ENCODE data around the gene DNAJB14.
"Not testable (repeated sequence)": the region's sequence is repeated elsewhere in the genome, so short reads cannot be mapped to it uniquely, and the experiment has no call there.

DNAJB14 gene

DNA sequence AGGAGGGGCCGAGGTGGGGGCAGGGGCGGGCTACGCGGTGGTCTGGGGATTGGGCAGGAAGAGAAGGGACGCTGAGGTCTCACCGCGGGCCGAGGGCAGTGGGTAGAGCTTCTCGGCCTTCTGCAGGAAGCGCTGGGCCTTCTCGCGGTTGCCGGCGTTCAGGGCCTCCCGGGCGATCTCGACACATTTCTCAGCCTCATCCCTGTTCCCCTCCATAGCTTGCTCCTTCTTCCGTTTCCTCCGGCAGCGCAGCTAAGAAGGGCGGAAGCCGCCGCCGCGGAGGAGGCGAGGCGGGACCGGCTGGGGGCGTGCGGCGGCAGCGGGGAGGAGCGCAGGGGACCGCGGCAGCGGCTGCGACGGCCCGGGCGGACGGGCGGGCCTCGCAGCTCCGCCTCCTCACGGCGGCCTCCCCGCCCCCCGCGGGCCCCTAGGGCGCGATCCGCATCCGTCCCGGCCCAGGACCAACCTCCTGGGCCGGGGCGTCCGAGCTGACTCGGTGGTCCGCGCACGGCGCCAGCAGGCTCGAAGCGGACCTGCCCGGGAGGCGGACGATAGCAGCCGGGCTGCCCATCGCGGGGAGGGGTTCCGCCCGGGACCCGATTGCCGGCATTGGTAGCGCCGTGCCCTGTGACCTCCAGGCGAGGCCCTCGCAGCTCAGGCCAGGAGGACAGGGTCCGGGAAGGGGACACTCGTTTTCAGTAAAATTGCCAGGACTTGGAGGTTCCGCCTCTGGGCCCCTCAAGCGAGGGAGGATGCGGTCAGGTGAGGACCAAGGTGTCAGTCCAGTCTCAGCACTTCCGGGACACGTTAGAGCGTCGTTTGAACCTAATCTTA is at the start of gene DNAJB14:
TSS of gene DNAJB14 (minus strand) at position 263 of the 834 bp plus-strand sequence. CDS start at position 216, 47 bp downstream.
- DNase-seq = peak; percentile 38

DNA sequence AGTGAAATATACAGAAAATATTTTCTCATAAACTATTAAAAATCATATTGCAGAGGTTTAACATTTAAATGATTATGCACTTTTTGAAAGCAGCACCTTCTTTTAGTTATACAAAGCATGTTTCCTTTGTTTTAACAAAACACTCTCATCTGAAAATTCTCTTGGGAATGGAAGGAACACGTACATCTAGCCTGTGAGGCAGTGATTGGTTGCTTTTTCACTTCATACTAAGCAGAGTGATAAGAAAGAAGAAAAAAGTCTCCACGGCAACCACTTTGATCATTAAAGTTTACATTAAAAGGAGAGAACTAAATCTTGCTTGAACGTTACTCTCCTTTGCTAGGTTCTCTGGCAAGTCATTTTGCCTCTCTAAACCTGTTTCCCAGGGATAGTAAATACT is 45.3 kb upstream of the DNAJB14 start:
- no peak for DNase-seq

DNA sequence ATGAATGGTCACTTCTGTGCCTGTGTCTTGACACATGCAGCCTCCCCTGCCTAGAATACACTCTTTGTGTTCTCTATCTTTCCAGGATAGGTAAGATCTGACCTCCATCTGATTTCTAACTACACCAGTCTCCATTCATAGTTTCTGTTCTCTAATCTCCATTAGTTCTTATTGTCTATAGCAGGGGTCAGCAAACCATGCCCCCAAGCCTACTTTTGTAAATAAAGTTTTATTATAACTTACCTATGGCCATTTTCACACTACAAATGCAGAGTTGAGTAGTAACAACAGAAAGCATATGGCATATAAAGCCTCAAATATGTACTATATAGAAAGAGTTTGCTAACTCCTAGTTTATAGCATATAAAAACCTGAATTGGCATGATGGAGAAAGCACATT is 41.3 kb upstream of the DNAJB14 start:
- no peak for DNase-seq

DNA sequence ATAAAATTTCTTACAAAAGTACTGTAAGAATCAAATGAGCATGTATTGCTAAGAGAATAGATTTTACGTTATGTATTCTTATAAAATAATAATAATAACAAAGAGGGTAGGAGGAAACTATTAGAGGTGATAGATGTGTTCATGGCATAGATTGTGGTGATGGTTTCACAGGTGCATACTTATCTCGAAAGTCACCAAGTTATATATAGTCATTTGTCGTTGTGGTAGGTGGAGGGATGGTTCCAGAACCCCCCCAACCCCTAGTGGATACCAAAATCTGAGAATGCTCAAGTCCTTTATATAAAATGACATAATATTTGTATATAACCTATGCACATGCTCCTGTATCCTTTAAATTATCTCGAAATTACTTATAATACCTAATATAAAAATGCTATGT is 40.4 kb upstream of the DNAJB14 start:
- DNase-seq = no peak

DNA sequence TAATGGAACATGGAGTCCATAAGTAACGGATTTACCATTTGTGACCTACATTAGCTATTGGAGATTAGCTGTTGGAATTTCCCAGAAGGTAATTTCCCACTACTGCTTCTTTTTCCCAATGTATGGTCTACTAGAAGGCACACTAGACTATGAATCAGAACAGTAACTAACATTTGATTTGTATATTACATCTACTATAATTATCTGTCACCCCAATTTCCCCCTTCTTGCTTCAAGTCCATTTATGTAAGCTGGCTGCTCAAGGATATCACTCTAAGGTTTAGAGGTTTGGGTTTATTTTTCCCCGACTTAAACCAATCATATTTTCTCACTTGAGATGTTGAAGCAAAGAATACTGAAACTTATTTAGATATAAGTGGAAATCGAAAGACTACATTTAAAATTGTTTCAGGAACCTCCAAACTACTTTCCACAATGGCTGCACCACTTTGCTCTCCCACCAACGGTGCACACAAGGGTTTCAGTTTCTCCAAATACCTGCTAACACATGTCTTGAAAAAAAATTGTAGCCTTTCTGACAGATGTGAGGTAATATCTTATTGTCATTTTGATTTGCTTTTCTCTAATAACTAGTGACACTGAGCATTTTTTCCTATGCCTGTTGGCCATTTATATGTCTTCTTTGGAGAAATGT is 37.0 kb upstream of the DNAJB14 start:
- DNase-seq = no peak

DNA sequence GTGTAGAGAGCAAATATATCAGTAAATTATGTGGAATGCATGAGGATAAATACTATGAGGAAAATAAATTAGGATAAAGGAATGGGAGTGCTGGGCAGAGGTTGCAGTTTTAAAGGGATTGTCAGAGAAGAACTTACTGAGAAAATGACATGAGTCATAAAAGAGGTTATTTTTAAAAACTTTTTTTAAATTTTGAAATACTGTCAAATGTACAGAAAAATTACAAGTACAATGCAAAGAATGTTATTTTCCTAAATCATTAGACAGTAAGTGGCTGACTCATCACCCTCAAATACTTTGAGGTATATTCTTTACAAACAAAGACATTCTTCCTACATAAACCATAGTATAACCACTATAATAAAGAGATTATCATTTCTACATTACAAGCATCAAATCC is 33.5 kb upstream of the DNAJB14 start:
- no peak for DNase-seq

DNA sequence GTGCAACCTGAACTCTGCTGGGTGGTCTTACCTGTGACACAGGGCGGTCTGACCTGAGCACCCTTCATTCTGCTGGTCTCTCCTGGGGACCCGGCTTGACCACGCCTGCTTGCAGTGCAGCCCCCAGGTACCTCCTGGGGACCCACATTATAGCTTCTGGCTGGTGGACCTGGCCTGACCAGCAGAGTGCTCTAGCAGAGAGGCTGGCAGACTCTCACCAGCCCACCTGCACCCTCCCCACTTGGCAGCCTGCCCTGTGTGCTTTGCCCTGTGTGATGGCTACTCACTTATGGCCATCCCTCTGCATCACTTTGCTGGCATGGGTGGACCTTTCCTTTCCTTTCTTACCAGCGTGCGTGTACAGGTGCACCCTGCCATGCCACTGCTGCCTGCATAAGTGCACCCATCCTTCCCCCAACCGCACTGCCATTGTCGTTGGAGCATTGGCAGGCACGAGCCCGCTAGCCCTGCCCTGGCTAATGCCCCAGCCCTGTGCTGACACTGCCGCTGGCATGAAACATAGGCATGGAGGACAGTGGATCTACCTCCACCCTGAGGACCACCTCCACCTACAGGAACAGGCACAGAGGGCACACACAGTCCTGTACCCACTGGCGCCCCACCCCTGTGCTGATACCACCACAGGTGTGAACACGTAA is 25.2 kb upstream of the DNAJB14 start:
- DNase-seq = no peak

DNA sequence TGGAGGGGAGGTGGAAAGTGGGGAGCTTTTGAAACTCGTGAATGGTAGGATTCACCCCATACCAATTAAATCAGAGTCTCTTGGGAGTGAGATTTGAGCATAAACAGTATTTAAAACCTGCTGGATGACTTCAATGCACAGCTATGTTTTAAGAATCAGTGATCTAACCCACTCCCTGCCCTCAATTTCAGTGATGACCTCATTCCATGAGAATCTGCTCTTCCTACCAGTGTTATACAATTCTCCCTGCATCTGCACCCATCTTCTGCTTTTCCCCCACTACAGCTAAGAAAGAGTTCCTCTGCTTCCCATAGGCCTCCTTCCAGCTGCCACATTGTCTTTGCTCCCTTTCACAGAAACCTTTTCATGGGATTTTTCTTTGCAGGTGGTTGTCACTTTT is 21.9 kb upstream of the DNAJB14 start:
- no peak for DNase-seq

DNA sequence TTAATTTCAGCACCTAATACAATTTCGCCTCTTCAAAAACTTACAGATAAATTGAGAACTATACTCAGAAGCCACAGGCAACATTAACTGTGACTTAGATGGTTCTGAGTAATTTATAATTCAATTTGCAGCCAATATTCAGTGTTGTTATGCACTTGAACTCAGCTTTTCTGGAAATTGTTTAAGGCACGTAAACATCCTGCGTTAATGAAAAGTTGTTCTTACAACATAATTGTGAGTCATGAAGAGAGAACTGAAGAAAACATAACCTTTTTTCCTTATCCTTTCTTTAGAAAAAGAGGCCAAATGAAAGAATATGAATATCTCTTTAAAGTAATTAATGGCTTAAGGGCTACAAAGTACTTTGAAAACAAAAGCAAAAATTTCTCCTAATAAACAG is 20.3 kb upstream of the DNAJB14 start:
- no peak for DNase-seq

DNA sequence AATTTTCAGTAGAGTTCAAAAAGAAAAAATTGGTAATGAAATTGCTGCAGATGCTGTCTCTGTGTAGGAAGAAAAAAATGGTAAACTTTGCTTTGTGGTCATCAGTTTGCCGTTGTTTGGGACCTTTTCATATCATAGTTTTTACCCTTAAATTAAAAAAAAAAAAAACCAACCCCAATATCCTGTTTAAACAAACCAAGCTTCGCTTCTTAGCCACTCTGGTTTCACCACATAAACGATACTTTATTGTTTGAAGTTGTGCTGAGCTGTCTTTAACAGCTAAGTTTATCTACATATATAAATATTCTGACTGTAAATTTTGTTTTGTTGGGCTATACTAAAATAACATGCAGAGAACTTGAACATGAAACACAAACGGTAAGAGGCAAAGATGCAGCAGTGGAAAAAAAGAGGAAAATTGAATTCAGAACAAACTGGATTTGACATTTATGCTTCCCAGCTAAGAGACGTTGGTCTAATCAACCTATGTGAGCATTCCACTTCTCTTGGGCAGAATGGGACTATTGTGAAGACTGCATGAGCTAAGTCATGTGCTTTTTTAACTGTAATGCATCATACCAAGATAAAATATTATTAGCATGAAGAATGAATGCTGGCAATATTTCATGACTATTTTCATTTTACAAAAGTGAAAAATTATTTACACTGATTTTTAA is 19.4 kb upstream of the DNAJB14 start:
- DNase-seq = no peak

DNA sequence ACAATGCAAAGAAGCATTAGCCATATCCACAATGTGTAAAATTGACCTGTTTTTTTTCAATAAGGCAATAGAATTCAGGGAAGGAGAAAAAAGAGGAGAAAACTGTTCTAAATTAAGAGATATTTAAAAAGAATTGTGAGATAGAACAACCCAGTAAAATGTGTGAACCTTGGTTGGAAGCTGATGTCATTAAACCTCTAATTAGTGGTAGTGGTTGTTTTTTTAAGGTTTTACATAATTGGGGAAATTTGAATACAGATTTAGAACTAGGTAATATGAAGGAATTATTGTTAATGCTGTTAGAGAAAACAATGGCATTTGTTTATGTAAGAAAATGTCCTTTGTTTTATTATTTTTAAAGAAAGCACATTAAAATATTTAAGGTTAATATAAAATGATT is 18.8 kb upstream of the DNAJB14 start:
- DNase-seq = no peak

DNA sequence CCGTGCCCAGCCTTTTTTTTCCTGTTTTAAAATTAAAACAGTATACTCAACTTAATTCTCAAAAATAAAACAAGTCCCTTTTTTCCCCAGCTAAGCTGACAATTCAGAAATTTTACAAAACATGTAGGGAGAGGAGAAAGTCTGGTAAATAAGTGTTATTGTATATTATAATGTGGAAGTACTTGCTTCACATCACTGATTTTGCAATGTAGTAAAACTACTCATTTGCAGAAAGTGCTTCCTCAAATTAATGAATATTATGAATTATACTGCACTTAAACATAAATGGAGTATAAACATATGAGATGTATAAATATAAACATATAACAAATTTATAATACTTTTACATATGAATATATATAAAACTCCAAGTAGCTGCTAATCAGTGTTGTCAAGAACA is 15.3 kb upstream of the DNAJB14 start:
- no peak for DNase-seq

DNA sequence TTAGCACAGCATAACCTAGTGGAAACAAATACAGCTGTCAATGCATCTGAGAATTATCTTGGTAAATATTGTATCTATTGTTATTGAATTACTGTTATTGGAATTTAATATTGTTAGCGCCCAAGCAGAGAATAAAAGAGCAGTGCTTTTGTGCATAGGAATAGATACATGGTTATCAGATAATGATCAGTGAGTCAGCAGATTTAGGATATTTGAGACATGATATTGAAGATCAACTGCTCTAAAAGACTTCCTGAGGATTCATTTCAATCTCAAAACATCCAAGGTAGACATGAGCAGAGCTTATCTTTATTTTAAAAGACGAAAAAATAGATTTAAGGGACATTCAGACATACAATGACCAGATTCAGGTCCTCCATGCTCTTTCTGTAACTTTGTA is 14.2 kb upstream of the DNAJB14 start:
- no peak for DNase-seq

DNA sequence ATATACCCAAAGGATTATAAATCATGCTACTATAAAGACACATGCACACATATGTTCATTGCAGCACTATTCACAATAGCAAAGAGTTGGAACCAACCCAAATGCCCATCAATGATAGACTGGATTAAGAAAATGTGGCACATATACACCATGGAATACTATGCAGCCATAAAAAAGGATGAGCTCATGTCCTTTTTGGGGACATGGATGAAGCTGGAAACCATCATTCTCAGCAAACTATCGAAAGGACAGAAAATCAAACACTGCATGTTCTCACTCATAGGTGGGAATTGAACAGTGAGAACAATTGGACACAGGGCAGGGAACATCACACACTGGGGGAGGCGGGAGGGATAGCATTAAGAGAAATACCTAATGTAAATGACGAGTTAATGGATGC is 11.8 kb upstream of the DNAJB14 start:
- not testable (repeated sequence) for DNase-seq

DNA sequence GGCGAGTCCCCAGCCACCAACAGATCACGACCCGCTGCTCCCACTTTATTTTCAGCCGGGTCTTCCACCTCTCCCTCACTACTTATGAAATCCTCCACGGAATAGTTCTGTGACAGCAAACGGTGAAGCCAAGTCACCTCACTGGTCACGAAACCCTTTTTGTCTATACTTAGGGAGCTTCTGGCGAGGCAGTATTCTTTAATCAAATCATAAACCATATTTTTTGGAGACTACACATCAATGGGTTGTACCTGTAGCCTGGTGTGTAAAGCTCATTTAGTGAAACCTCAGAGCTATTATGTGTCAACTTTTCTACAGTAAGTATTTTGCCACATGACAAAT is 4.5 kb upstream of the DNAJB14 start:
- DNase-seq = no peak

DNA sequence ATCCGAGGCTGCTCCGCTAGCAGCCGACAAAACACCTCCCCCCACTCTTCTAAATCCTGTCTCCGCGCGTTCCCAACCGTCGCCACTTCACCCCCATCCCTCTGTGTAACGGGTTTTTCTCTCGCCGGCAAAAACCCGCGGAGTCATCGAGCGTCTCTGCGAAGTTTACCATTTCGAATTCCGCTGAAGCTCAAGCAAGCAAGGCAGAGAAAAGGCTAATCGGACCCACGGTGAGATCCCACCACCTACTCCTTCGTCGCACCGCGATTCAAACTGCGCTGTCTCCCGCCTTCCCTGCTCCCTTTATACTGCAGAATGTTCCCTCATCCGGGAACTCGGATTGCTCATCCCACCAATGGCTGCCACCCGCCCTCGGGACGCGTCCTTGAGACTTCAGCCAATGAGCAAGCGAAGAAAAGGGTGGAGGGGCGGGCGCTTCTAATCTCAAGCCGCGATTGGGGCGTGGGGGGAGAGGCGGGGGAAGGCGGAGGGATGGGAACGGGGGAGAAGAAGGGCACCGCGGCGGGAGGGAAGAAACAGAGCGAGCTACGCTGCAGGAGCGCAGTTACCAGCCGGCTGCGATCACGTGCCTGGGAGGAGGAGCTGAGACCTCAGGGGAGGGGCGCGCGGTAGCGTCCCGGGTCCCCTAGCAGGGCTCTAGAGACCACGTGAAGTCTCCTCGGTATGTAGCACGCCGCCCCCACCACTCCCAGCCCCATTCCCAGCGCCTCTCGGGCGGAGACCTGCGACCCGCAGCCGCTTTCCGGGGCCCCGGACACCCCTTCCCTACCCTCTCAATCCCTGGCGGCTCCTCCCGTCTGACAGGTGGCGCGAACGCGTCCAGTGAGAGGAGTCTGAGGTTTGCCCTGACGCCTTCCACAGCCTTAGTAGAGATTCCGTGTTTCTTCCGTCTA is 3.8 kb upstream of the DNAJB14 start, which contains the start of gene H2AZ1:
TSS of gene H2AZ1 (minus strand) at position 277 of the 914 bp plus-strand sequence. CDS start at position 172, 105 bp downstream.
- DNase-seq = peak; percentile 88

DNA sequence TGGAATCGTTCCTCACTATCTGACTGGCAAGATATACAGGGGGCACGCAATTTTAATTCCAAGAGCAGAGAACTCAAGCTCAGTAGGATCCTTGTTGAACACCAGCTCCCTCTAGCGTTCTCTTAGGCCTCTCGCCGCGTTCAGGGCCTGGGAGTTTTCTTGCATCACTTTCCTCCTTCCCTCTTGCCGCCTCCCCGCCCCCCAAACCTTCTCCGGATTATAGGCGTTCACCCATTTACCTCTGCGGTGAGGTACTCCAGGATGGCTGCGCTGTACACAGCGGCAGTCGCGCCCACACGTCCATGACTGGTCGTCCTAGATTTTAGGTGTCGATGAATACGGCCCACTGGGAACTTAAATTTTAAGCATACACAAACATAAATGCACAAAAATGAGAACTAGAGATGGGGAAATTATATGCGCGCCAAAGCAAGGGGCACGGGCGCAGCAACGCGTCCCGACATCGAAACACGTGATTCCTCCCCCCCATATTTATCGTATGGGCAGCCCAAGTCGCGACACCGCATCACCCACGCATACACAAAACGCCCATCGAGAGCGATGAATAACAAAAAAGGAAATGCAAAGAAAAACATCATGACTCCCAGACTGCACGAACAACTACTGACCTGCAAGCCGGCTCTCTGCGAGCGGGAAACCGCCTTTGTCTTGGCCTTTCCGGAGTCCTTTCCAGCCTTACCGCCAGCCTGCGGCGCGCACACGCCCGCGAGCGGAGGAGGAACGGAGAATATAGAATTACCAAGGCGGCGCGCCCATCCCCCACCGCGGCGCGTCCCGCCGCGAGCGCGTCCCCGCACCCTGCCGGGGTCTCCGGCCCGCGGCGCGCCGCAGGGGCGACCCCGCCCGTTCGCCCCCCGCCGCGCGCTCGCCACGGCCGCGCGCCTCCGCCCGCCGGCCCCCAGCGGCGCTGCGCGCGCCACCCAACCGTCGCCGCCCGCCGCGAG is 2.9 kb upstream of the DNAJB14 start:
- peak; percentile 83 for DNase-seq

DNA sequence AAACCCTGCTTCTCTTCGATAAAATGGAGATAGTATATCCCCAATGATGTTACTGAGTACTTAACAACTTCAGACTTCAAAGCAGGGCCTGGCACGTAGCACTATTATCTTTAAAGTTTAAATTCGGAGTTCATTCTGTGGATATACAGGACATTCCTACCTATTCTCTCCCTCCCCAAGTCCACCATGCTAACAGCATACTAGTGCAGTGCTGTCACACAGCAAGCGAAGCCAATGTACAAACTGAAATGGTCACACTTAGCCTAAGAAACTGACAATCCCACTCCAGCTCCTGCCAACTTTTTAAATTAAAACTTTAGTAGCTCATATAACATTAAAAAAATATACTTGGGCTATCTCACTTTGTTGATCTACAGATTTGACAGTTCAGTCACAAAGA is 1.2 kb upstream of the DNAJB14 start:
- DNase-seq = no peak

DNA sequence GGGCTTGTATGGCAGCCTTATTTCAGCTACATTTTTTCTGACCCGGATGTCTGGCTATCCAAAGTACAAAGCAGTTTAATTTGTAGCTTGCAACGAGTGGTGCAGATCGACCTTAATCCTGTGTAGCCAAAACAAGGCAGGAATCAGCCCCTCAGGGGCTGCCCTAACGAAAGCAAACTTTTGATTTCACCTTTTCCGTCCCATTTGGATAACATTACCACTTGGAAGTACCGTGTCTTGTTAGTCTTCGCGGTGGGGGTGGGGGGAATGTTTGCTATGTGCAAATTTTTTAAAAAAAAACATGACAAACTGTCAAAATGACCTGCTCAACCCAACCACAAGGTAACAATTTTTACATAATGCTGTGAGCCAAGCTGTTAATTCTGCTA is 766 bp upstream of the DNAJB14 start:
- DNase-seq = no peak

DNA sequence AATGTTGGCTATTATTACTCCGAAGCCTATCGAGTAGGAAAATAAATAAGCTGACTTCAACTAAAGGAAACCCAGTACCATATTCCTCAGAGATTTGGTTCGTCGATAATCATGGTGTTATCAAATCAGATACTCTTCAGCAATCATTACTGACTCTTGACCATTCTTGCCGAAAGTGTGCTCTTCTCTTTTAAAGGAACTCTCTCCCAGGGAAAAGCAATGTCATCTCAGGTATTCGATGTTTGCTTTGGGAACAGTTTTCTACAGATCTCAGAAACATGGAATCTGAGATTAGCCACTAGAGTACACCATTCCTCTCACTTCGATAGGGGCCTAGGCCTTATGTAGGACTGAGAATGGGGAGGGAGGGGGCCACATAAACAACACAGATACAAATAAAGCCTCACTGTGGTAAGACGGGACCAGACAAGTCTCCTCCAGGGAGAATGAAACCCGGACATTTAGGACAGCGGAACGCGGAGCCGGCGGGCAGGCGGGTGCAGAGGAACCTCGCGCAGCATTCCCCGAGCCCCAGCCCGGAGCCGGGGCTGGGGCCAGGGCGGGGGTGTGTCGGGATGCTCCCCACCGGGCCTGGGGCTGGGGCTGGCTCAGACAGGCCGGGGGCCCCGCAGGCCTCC is 581 bp downstream of the DNAJB14 start:
- DNase-seq = peak; percentile 0

Measured in NCI-H2171 (cell line).